MG63 (cell line): ENCODE measurements around the gene GLMP. TPM values are rescaled to one million over a fixed set of nuclear protein-coding genes. Genes with fewer than 3 reads are reported as not detected.

Experiments
- DNase-seq: peaks from one replicate; pipeline ENCODE4 v3.0.0-alpha.2; 2020
- H3K27me3 ChIP-seq: fragments of 250-450 bp; sonication (Bioruptor Pico); 2 replicates; pipeline ENCODE4 v1.5.1; 2020; ENCODE audit warnings: mild to moderate bottlenecking, moderate library complexity
- H3K36me3 ChIP-seq: fragments of 250-450 bp; sonication (Bioruptor Pico); 2 replicates; pipeline ENCODE4 v1.5.1; 2020; ENCODE audit warnings: mild to moderate bottlenecking, moderate library complexity
- H3K4me3 ChIP-seq: fragments of 250-450 bp; sonication (Bioruptor Pico); 2 replicates; pipeline ENCODE4 v1.5.1; 2020; ENCODE audit warnings: mild to moderate bottlenecking, moderate library complexity
- H3K9me3 ChIP-seq: fragments of 250-450 bp; sonication (Bioruptor Pico); 2 replicates; pipeline ENCODE4 v1.5.1; 2020; ENCODE audit warnings: mild to moderate bottlenecking, moderate library complexity
- total RNA-seq: library from RNA; depleted of rRNA; stranded (reverse); fragments of >200 nt; shearing (Covaris generic); gene quantifications from 2 replicates; pipeline ENCODE4 v1.2.3, GENCODE V29; 2014; ENCODE audit warnings: low replicate concordance; rRNA removed

Gene GLMP
- total RNA-seq, 1 experiment from 2014 or later, result 8.7 TPM

DNA sequence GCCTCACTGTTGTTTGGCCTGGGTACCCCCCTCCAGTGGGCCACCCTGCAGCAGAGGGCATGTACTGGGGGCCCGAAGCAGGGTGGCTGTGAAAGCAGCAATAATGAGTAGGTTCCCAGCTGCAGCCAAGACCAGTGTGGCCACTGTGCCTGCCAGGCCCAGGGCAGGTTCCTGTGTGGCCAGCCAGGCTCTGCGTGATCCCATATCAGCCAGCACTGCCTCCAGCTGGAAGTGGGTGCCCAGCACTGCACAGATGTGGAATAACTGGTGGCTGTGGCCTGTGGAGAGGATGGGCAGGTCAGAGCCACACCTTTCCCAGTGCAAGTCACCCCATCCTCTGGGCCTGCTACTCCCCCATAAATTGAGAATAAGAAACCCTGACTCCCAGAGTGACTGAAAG, 51.4 kb downstream of the GLMP start:
- Histone ChIP-seq H3K9me3 (no peaks in the 10 kb centered on the region), H3K36me3 (peaks cover 19% of the 10 kb centered on the region), H3K4me3 (no peak overlapping the region), H3K27me3 (no peaks in the 10 kb centered on the region)
- DNase-seq, result no peak

- DNase-seq, result no peak
- H3K36me3 ChIP-seq, result peaks cover 29% of the 10 kb centered on the region
- H3K27me3 ChIP-seq, result no peaks in the 10 kb centered on the region
- no peak overlapping the region for H3K4me3 ChIP-seq
- H3K9me3 ChIP-seq, result no peaks in the 10 kb centered on the region
These were observed 52.7 kb downstream of the GLMP start for GRCh38 chr1:156242738-156243137.

Other genes with a start within 250 kb of the GLMP start
- gene UBQLN4, start 241.9 kb downstream of the GLMP start, total RNA-seq, result 29.3 and 40.3 TPM in 2 replicates
- gene LAMTOR2, start 240.9 kb downstream of the GLMP start, total RNA-seq, result 5.8 and 16.9 TPM in 2 replicates
- gene RAB25, start 234.5 kb downstream of the GLMP start, total RNA-seq, result not detected in 2 replicates
- gene MEX3A, start 213.2 kb downstream of the GLMP start, total RNA-seq, result 2.3 and 2.7 TPM in 2 replicates
- 1,337 and 1,568 TPM in 2 replicates for gene LMNA, start 181.0 kb downstream of the GLMP start, total RNA-seq
- 0.49 TPM in 1 of 2 replicates, not detected in the other for gene SEMA4A, start 142.1 kb downstream of the GLMP start, total RNA-seq
- 12.7 and 13.1 TPM in 2 replicates for gene SLC25A44, start 101.6 kb downstream of the GLMP start, total RNA-seq
- 161 and 219 TPM in 2 replicates for gene PMF1, start 82.7 kb downstream of the GLMP start, total RNA-seq
- gene BGLAP, start 53.5 kb downstream of the GLMP start, total RNA-seq, result 2.3 TPM in 1 of 2 replicates, not detected in the other
- gene PAQR6, start 47.6 kb downstream of the GLMP start, total RNA-seq, result 0.59 TPM in 1 of 2 replicates, not detected in the other
- 75.7 and 99.5 TPM in 2 replicates for gene SMG5, start 12.9 kb downstream of the GLMP start, total RNA-seq
- 2.4 and 5.8 TPM in 2 replicates for gene TMEM79, start 11.4 kb downstream of the GLMP start, total RNA-seq
- gene VHLL, start 3.6 kb upstream of the GLMP start, total RNA-seq, result not detected in 2 replicates
- gene CCT3, start 42.6 kb upstream of the GLMP start, total RNA-seq, result 1,070 and 1,240 TPM in 2 replicates
- gene TSACC, start 42.8 kb upstream of the GLMP start, total RNA-seq, result 1.3 TPM in 1 of 2 replicates, not detected in the other
- not detected in 2 replicates for gene RHBG, start 73.5 kb upstream of the GLMP start, total RNA-seq
- 3.4 and 11.7 TPM in 2 replicates for gene MEF2D, start 205.1 kb upstream of the GLMP start, total RNA-seq